Esophagus muscularis mucosa (tissue), 4 donors: ENCODE data around the gene ANKRD34B. TPM values are rescaled to one million over a fixed set of nuclear protein-coding genes. Genes with fewer than 3 reads are reported as not detected.

Source experiments
- DNase-seq: peaks from one replicate; pipeline ENCODE4 v3.0.0-alpha.2; 2017; ENCODE audit errors: extremely low spot score
- H3K27ac ChIP-seq, 4 donors: fragments of 200-600 bp; sonication (generic); replicated peaks in 1 of 4; 1 replicate in 3 of 4; 2 replicates in 1 of 4; pipeline ENCODE4 v1.5.1; 2016 to 2019; ENCODE audit warnings: mild to moderate bottlenecking in 1 of 4
- H3K27me3 ChIP-seq, 4 donors: fragments of 200-600 bp; sonication (generic); one replicate each; pipeline versions ENCODE4 v1.5.1 to v1.6.0; 2016 to 2019
- H3K36me3 ChIP-seq, 4 donors: fragments of 200-600 bp; sonication (generic); one replicate each; pipeline ENCODE4 v1.5.1; 2016 to 2019
- H3K4me1 ChIP-seq, 4 donors: fragments of 200-600 bp; sonication (generic); one replicate each; pipeline ENCODE4 v1.5.1; 2016 to 2019
- H3K4me3 ChIP-seq, 4 donors: fragments of 200-600 bp; sonication (generic); 1 replicate in 2 of 4; 2 replicates in 2 of 4; pipeline ENCODE4 v1.5.1; 2016 to 2019; ENCODE audit warnings: mild to moderate bottlenecking in 4 of 4, moderate library complexity in 1 of 4
- H3K9me3 ChIP-seq, 4 donors: fragments of 200-600 bp; sonication (generic); 1 replicate in 3 of 4; 2 replicates in 1 of 4; pipeline ENCODE4 v1.5.1; 2016 to 2019
- EP300 ChIP-seq: sonication (generic); formaldehyde crosslinking; IDR thresholded peaks from one replicate; pipeline ENCODE4 v1.6.1; 2017; ENCODE audit warnings: antibody characterized with exemption
- POLR2A ChIP-seq: fragments of 450-650 bp; IDR thresholded peaks from one replicate; pipeline ENCODE4 v1.6.1; 2017; ENCODE audit warnings: antibody characterized with exemption, moderate library complexity, mild to moderate bottlenecking, low read depth
- POLR2AphosphoS5 ChIP-seq, 2 donors: sonication (generic); formaldehyde crosslinking; IDR thresholded peaks; one replicate each; pipeline ENCODE4 v1.6.1; 2017; ENCODE audit warnings: antibody characterized with exemption in 2 of 2
- WGBS: methylation state at CpG from one replicate; pipeline ENCODE4 v1.1.5; 2018; 5-methylcytosine and 5-hydroxymethylcytosine counted together
- intact Hi-C: fragments of 100-400 bp; cut with DNase I; formaldehyde crosslinking; loops from one replicate; pipeline ENCODE4 v1.15.1; 2023
- total RNA-seq, 4 donors: library from RNA; depleted of rRNA; stranded (reverse); fragments of >200 nt; gene quantifications; one replicate each; pipeline versions ENCODE4 v1.1.0 to v1.2.1, GENCODE V29; 2016
- TF ChIP-seq, protein P1 (sequence below), 3 experiments: fragments of 200-600 bp in 2 of 3; fragments of 450-650 bp in 1 of 3; sonication (generic) in 2 of 3; IDR thresholded peaks; one replicate each; pipeline ENCODE4 v1.5.1; 2017 to 2019; ENCODE audit warnings: antibody characterized with exemption in 3 of 3, mild to moderate bottlenecking in 2 of 3, moderate library complexity in 1 of 3

The ANKRD34B gene
- total RNA-seq, 4 donors from 2014 or later = under 0.01 TPM; not detected in 3

DNA sequence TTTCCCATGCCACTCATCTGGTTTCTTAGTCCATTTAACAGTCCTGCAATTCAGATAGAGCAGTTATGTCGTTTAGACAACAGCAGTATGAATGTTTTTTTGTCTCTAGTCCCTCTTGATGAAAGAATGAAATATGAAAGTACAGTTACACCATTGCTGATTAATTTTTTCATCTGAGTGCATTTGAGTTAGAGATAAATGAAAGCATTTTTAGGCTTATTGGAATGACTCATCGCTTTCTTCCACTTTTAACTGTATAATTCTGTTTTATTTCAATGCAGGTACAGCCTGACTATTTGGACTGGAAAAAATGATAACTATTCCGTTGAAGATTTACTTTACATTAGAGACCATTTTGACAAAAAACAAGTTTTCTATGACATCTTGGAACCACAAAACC, 28.7 kb downstream of the ANKRD34B start:
- TF ChIP-seq, protein P1, sequence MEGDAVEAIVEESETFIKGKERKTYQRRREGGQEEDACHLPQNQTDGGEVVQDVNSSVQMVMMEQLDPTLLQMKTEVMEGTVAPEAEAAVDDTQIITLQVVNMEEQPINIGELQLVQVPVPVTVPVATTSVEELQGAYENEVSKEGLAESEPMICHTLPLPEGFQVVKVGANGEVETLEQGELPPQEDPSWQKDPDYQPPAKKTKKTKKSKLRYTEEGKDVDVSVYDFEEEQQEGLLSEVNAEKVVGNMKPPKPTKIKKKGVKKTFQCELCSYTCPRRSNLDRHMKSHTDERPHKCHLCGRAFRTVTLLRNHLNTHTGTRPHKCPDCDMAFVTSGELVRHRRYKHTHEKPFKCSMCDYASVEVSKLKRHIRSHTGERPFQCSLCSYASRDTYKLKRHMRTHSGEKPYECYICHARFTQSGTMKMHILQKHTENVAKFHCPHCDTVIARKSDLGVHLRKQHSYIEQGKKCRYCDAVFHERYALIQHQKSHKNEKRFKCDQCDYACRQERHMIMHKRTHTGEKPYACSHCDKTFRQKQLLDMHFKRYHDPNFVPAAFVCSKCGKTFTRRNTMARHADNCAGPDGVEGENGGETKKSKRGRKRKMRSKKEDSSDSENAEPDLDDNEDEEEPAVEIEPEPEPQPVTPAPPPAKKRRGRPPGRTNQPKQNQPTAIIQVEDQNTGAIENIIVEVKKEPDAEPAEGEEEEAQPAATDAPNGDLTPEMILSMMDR (IDR thresholded peaks at IDR 0.05) = no peak
- TF ChIP-seq EP300 = no peak
- TF ChIP-seq POLR2AphosphoS5 (IDR thresholded peaks at IDR 0.05) = no peak
- TF ChIP-seq POLR2A = no peak
- no peaks in the 10 kb centered on the region for H3K9me3 ChIP-seq
- H3K4me3 ChIP-seq = no peak overlapping the region
- H3K36me3 ChIP-seq = no peaks in the 10 kb centered on the region
- 63% methylated on average over 3 of the region's 3 CpGs for WGBS
- intact Hi-C loops = no loop called here
- no peak overlapping the region for H3K27ac ChIP-seq
- no peak for DNase-seq
- H3K27me3 ChIP-seq = no peaks in the 10 kb centered on the region
- no peaks in the 10 kb centered on the region for H3K4me1 ChIP-seq

GRCh38 chr5:80540691-80541090, 29.4 kb downstream of the ANKRD34B start:
- WGBS = 94% methylated on average over 1 of the region's 1 CpG
- intact Hi-C loops = no loop called here
- H3K4me3 ChIP-seq = no peak overlapping the region

GRCh38 chr5:80516826-80517225, 53.3 kb downstream of the ANKRD34B start:
- Histone ChIP-seq H3K36me3 (peaks cover 0 to 8% (median 0%) of the 10 kb centered on the region in 4 donors), H3K27me3 (no peaks in the 10 kb centered on the region), H3K4me1 (no peaks in the 10 kb centered on the region), H3K9me3 (no peaks in the 10 kb centered on the region), H3K4me3 (no peak overlapping the region), H3K27ac (no peak overlapping the region)
- no peak for DNase-seq
- TF ChIP-seq EP300 (no peak), POLR2AphosphoS5 (IDR thresholded peaks at IDR 0.05) (no peak), POLR2A (no peak)
- TF ChIP-seq, protein P1 (IDR thresholded peaks at IDR 0.05) = no peak
- intact Hi-C loops = no loop called here
- WGBS = 60% methylated on average over 4 of the region's 4 CpGs

More at GRCh38 chr5:80540691-80541090, 29.4 kb downstream of the ANKRD34B start:
- peaks cover 0 to 4% (median 0%) of the 10 kb centered on the region in 4 donors for H3K9me3 ChIP-seq
- H3K27me3 ChIP-seq = no peaks in the 10 kb centered on the region
- H3K36me3 ChIP-seq = no peaks in the 10 kb centered on the region
- H3K27ac ChIP-seq = no peak overlapping the region
- TF ChIP-seq, protein P1 (IDR thresholded peaks at IDR 0.05) = no peak
- TF ChIP-seq POLR2AphosphoS5 (IDR thresholded peaks at IDR 0.05) = no peak
- no peak for TF ChIP-seq POLR2A
- no peak for TF ChIP-seq EP300
- no peaks in the 10 kb centered on the region for H3K4me1 ChIP-seq
- no peak for DNase-seq

GRCh38 chr5:80509362-80509761, 60.7 kb downstream of the ANKRD34B start:
- Histone ChIP-seq H3K36me3 (no peaks in the 10 kb centered on the region), H3K9me3 (no peaks in the 10 kb centered on the region), H3K27ac (no peak overlapping the region), H3K4me3 (no peak overlapping the region), H3K27me3 (no peaks in the 10 kb centered on the region), H3K4me1 (no peaks in the 10 kb centered on the region)
- WGBS = 86% methylated on average over 4 of the region's 4 CpGs
- no peak for DNase-seq
- TF ChIP-seq, protein P1 (IDR thresholded peaks at IDR 0.05) = no peak
- TF ChIP-seq EP300 = no peak
- TF ChIP-seq POLR2A = no peak
- no peak for TF ChIP-seq POLR2AphosphoS5 (IDR thresholded peaks at IDR 0.05)
- intact Hi-C loops = no loop called here

DNA sequence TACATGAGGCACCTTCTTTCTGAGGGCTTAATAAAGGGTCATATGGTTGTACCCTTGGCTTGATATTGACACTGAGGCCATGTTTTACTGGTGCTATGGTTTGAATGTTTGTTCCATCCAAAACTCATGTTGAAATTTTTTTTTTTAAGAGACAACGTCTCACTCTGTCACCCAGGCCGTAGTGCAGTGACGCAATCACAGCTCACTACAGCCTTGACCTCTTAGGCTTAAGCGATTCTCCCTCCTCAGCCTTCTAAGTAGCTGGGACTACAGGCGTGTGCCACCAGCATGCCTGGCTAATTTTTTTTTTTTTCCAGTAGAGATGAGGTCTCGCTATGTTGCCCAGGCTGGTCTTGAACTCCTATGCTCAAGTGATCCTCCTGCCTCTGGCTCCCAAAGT, 61.2 kb downstream of the ANKRD34B start:
- no peaks in the 10 kb centered on the region for H3K36me3 ChIP-seq
- no peaks in the 10 kb centered on the region for H3K9me3 ChIP-seq
- intact Hi-C loops = no loop called here
- no peak overlapping the region for H3K4me3 ChIP-seq
- no peak overlapping the region for H3K27ac ChIP-seq
- no peak for DNase-seq
- 88% methylated on average over 6 of the region's 6 CpGs for WGBS
- no peaks in the 10 kb centered on the region for H3K4me1 ChIP-seq
- TF ChIP-seq POLR2A (no peak), POLR2AphosphoS5 (IDR thresholded peaks at IDR 0.05) (no peak), EP300 (no peak)
- TF ChIP-seq, protein P1 (IDR thresholded peaks at IDR 0.05) = no peak
- H3K27me3 ChIP-seq = no peaks in the 10 kb centered on the region
